Measurements from ENCODE around the gene TBL1XR1. TPM values are rescaled to one million over a fixed set of nuclear protein-coding genes. Genes with fewer than 3 reads are reported as not detected.

The TBL1XR1 gene
- total RNA-seq, 4 donors from 2014 or later: 103 to 131 (median 112) TPM

DNA sequence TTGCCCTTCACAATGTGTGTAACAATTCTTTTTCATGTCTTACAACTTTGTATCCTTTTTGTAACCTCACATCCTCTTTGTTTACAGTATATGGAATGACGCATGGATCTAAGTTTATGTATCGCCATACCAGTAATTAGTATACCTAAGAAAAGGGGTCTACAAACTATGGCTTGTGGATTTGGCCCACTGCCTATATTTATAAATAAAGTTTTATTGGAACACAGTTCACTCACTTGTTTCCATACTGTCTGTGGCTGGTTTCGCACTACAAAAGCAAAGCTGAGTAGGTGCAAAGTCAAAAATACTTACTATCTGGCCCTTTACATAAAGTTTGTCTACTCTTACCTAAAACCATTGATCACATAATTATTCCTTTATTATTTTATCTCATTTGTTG is 226.5 kb downstream of the TBL1XR1 start:
- TF ChIP-seq, protein P1, sequence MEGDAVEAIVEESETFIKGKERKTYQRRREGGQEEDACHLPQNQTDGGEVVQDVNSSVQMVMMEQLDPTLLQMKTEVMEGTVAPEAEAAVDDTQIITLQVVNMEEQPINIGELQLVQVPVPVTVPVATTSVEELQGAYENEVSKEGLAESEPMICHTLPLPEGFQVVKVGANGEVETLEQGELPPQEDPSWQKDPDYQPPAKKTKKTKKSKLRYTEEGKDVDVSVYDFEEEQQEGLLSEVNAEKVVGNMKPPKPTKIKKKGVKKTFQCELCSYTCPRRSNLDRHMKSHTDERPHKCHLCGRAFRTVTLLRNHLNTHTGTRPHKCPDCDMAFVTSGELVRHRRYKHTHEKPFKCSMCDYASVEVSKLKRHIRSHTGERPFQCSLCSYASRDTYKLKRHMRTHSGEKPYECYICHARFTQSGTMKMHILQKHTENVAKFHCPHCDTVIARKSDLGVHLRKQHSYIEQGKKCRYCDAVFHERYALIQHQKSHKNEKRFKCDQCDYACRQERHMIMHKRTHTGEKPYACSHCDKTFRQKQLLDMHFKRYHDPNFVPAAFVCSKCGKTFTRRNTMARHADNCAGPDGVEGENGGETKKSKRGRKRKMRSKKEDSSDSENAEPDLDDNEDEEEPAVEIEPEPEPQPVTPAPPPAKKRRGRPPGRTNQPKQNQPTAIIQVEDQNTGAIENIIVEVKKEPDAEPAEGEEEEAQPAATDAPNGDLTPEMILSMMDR (IDR thresholded peaks at IDR 0.05; ENCODE audit: low read depth): no peak

DNA sequence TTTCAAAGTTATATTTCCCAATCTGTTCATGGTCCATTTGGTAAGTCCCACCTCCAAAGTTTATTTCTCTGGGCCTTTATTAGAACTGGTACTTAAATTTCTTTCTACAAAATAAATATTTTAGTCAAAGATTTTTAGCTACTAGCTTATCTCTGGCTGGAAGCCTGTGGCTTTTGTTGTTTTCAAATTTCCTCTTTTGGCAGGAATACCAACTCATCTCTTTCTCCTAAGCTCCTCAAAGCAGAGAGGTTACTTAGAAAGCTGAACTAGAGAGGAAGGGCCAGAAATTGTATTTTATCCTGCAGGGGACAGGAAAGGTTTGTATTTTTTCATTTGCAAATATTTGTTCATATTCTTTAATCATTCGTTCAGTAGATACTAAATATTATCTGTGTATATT is 227.8 kb downstream of the TBL1XR1 start:
- TF ChIP-seq, protein P1 (IDR thresholded peaks at IDR 0.05; ENCODE audit: low read depth): no peak

Small RNA genes within 50 kb of the gene (small RNA-seq; reads per million reads assigned to genes)
- gene RF00019: 0.49 reads per million
- not detected for gene RNU6-681P
